Endothelial cell of umbilical vein (primary cell): ENCODE results near the gene SUPT5H. TPM values are rescaled to one million over a fixed set of nuclear protein-coding genes. Genes with fewer than 3 reads are reported as not detected.

Experiments used
- BruUV-seq: library from RNA; stranded (reverse); fragments of 400-500 nt; replicated peaks from 2 replicates; lab custom pipeline; 2021; lab: Mats Ljungman, UMichigan
- CTCF ChIA-PET: fragments of 300-600, 350-600 bp; sonication (Branson Sonifier 250); formaldehyde crosslinking; loops from one replicate; lab custom pipeline; 2021; ENCODE audit warnings: antibody characterized with exemption, inconsistent platforms; lab: Charles Lee
- POLR2A ChIA-PET: fragments of 300-600, 350-600 bp; sonication (Branson Sonifier 250); formaldehyde crosslinking; loops from one replicate; lab custom pipeline; 2021; ENCODE audit warnings: antibody characterized with exemption, inconsistent platforms; lab: Charles Lee
- DNase-seq: peaks from one replicate; pipeline ENCODE4 v3.0.0-alpha.2; 2011; ENCODE audit warnings: low read depth, low spot score
- FAIRE-seq: peaks from 2 replicates; lab custom pipeline; 2011; peaks lifted over from hg19 to GRCh38; lab: Jason Lieb, UNC
- H2AFZ ChIP-seq: 2 replicates; pipeline ENCODE4 v1.6.0; 2012; ENCODE audit warnings: low read depth, low read length, control low read depth, inconsistent platforms
- H3K27ac ChIP-seq: 2 replicates; pipeline ENCODE4 v1.5.1; 2011; ENCODE audit warnings: low read depth, mild to moderate bottlenecking, control low read depth, low read length, moderate library complexity; ENCODE audit not compliant: insufficient read depth
- H3K27me3 ChIP-seq, 2 experiments: 2 replicates each; pipeline versions ENCODE4 v1.6.0 to v1.6.1; 2011; ENCODE audit warnings: low read length in 2 of 2, mixed read lengths in 1 of 2; ENCODE audit not compliant: control insufficient read depth in 2 of 2, insufficient read depth in 2 of 2
- H3K36me3 ChIP-seq, 2 experiments: 2 replicates in 1 of 2; 3 replicates in 1 of 2; pipeline ENCODE4 v1.5.1; 2011; ENCODE audit warnings: low read length in 2 of 2, mild to moderate bottlenecking in 1 of 2, moderate library complexity in 1 of 2; ENCODE audit not compliant: control insufficient read depth in 2 of 2, insufficient read depth in 2 of 2; ENCODE audit errors: extremely low read depth in 1 of 2
- H3K4me1 ChIP-seq: 3 replicates; pipeline ENCODE4 v1.5.1; 2011; ENCODE audit warnings: mild to moderate bottlenecking, low read length; ENCODE audit not compliant: control insufficient read depth, insufficient read depth; ENCODE audit errors: extremely low read depth
- H3K4me2 ChIP-seq: 2 replicates; pipeline ENCODE4 v1.6.1; 2011; ENCODE audit warnings: low read length, control low read depth, mixed read lengths; ENCODE audit not compliant: insufficient read depth
- H3K4me3 ChIP-seq, 3 experiments: fragments of 200-600 bp in 1 of 3; sonication (generic), shearing (Covaris generic) in 1 of 3; replicated peaks in 1 of 3; 2 replicates each; pipeline ENCODE4 v1.5.1; 2011 to 2016; ENCODE audit warnings: control low read depth in 3 of 3, low read length in 3 of 3, mild to moderate bottlenecking in 2 of 3, inconsistent platforms in 1 of 3, low read depth in 1 of 3, moderate library complexity in 1 of 3; ENCODE audit not compliant: insufficient read depth in 1 of 3
- H3K79me2 ChIP-seq: 2 replicates; pipeline ENCODE4 v1.6.0; 2012; ENCODE audit warnings: low read length, inconsistent platforms; ENCODE audit not compliant: control insufficient read depth, insufficient read depth
- H3K9ac ChIP-seq: replicated peaks from 2 replicates; pipeline ENCODE3; 2011; ENCODE audit warnings: low read length, control low read depth; ENCODE audit not compliant: insufficient read depth; ENCODE audit errors: extremely low read depth
- H3K9me1 ChIP-seq: replicated peaks from 3 replicates; pipeline ENCODE4 v1.6.0; 2011; ENCODE audit warnings: mild to moderate bottlenecking, low read length; ENCODE audit not compliant: control insufficient read depth, insufficient read depth; ENCODE audit errors: extremely low read depth
- H3K9me3 ChIP-seq: replicated peaks from 2 replicates; pipeline ENCODE4 v1.5.1; 2012; ENCODE audit warnings: low read length, inconsistent platforms; ENCODE audit not compliant: control insufficient read depth, insufficient read depth
- H4K20me1 ChIP-seq: replicated peaks from 2 replicates; pipeline ENCODE3; 2011; ENCODE audit warnings: mild to moderate bottlenecking, low read length; ENCODE audit not compliant: control insufficient read depth, insufficient read depth; ENCODE audit errors: extremely low read depth
- CTCF ChIP-seq, 2 donors: IDR thresholded peaks; 1 replicate in 1 of 2; 2 replicates in 1 of 2; pipeline ENCODE4 v1.5.1; 2011; ENCODE audit warnings: low read length in 2 of 2, mild to moderate bottlenecking in 2 of 2, moderate library complexity in 2 of 2, control low read depth in 1 of 2, inconsistent platforms in 1 of 2, low read depth in 1 of 2; ENCODE audit not compliant: insufficient read depth in 1 of 2; ENCODE audit errors: extremely low read depth in 1 of 2
- EZH2 ChIP-seq: IDR thresholded peaks from 2 replicates; pipeline ENCODE4 v1.6.1; 2012; ENCODE audit warnings: borderline replicate concordance, low read depth, mild to moderate bottlenecking, moderate library complexity, low read length, inconsistent platforms; ENCODE audit not compliant: severe bottlenecking
- FOS ChIP-seq: IDR thresholded peaks from 2 replicates; pipeline ENCODE4 v1.6.1; 2011; ENCODE audit warnings: mild to moderate bottlenecking, low read length, moderate library complexity, borderline replicate concordance; ENCODE audit not compliant: insufficient read depth
- GATA2 ChIP-seq: IDR thresholded peaks from 2 replicates; pipeline ENCODE4 v1.7.0; 2011; ENCODE audit warnings: low read depth, mild to moderate bottlenecking, moderate library complexity, mixed read lengths, low read length; ENCODE audit not compliant: insufficient read length, insufficient read depth
- JUN ChIP-seq: IDR thresholded peaks from 2 replicates; pipeline ENCODE4 v1.6.1; 2011; ENCODE audit warnings: borderline replicate concordance, low read depth; ENCODE audit not compliant: insufficient read length, insufficient read depth
- MAX ChIP-seq: IDR thresholded peaks from 2 replicates; pipeline ENCODE4 v1.6.1; 2011; ENCODE audit not compliant: insufficient read depth, insufficient read length
- MYC ChIP-seq: IDR thresholded peaks from one replicate; pipeline ENCODE4 v1.6.1; 2011; ENCODE audit warnings: mild to moderate bottlenecking, low read depth, low read length
- POLR2A ChIP-seq: IDR thresholded peaks from 2 replicates; pipeline ENCODE4 v1.6.1; 2012; ENCODE audit warnings: low read depth, mild to moderate bottlenecking, control low read depth, low read length
- POLR2AphosphoS5 ChIP-seq: IDR thresholded peaks from 2 replicates; pipeline ENCODE4 v1.6.1; 2012; ENCODE audit warnings: low read depth, mild to moderate bottlenecking, control low read depth, low read length, moderate library complexity; ENCODE audit not compliant: insufficient read depth
- dilution Hi-C: fragments of 300-500 bp; cut with MboI; formaldehyde crosslinking; loops from one replicate; pipeline ENCODE4 v1.15.0; 2019; ENCODE audit warnings: low sequenced_read_pairs; ENCODE audit not compliant: extremely low pct_ligation_motif_present
- intact Hi-C: fragments of 100-400 bp; cut with micrococcal nuclease; formaldehyde crosslinking; loops from one replicate; pipeline ENCODE4 v1.10.0; 2022
- polyA plus RNA-seq, 4 experiments: library from polyadenylated mRNA; depleted of rRNA in 3 of 4; stranded (reverse) in 3 of 4; unstranded in 1 of 4; fragments of >200 nt; gene quantifications; 2 replicates each; pipeline versions ENCODE4 v1.2.1 to v1.2.3, GENCODE V29; 2011 to 2012; ENCODE audit warnings: missing spikeins in 1 of 4
- total RNA-seq: library from RNA; stranded (reverse); gene quantifications from 2 replicates; pipeline ENCODE4 v1.2.3, GENCODE V29; 2021

The SUPT5H gene
- total and polyA plus RNA-seq, 2 donors (not counting 3 experiments of a cell fraction or from before 2014, with no cell fraction given): 87.6 to 120 TPM

- no peaks in the 10 kb centered on the region for H3K9me3 ChIP-seq
- DNase-seq (no peak), FAIRE-seq (no peak)
- no peaks in the 10 kb centered on the region for H3K79me2 ChIP-seq
- no peaks in the 10 kb centered on the region for H3K9me1 ChIP-seq
- TF ChIP-seq JUN: no peak
- no peak for TF ChIP-seq POLR2A
- no peak for TF ChIP-seq CTCF (IDR thresholded peaks at IDR 0.05; ENCODE audit: extremely low read depth in 1 of 2, insufficient read depth in 1 of 2, low read depth in 1 of 2, low read length in 2 of 2)
- no peak for TF ChIP-seq FOS
- no peak for TF ChIP-seq EZH2
- TF ChIP-seq MAX: no peak
- no peak for TF ChIP-seq POLR2AphosphoS5
- TF ChIP-seq MYC: no peak
- TF ChIP-seq GATA2: no peak
- H3K4me2 ChIP-seq: no peak overlapping the region
- dilution Hi-C loops: no loop called here
- H3K36me3 ChIP-seq: no peaks in the 10 kb centered on the region
- no peaks in the 10 kb centered on the region for H4K20me1 ChIP-seq
- peaks cover 9 to 13% of the 10 kb centered on the region in 2 experiments for H3K27me3 ChIP-seq
- H3K9ac ChIP-seq: no peak overlapping the region
- ChIA-PET CTCF (interaction anchor here (1.5 kb wide), 1 partner anchor 26 kb away, joined by 3 read pairs; the partner anchor contains the start of gene EID2B), POLR2A (no interaction called here)
- no TSS peak for BruUV-seq
- intact Hi-C loops: no loop called here
- peaks cover 4% of the 10 kb centered on the region for H3K4me1 ChIP-seq
- peak overlapping the region; percentile 90 for H2AFZ ChIP-seq
- H3K4me3 ChIP-seq: no peak overlapping the region
- no peak overlapping the region for H3K27ac ChIP-seq
These were observed 61.2 kb downstream of the SUPT5H start for GRCh38 chr19:39506598-39506943.
